Cardiac muscle cell (in vitro differentiated cells and primary cell): Measurements from ENCODE around the gene ZNF69. TPM values are rescaled to one million over a fixed set of nuclear protein-coding genes. Genes with fewer than 3 reads are reported as not detected.
A peak's percentile ranks its signal among the peaks of the same experiment; 100 is the strongest.
"Not testable (repeated sequence)": the region's sequence is repeated elsewhere in the genome, so short reads cannot be mapped to it uniquely, and the experiment has no call there.

Experiments used
- DNase-seq, 2 donors: peaks; one replicate each; pipeline versions ENCODE4 v3.0.0 to v3.0.0-alpha.2; 2010 to 2017; ENCODE audit warnings: low read depth in 1 of 2, low spot score in 1 of 2
- H3K27ac ChIP-seq: fragments of 200-600 bp; sonication (generic); 2 replicates; pipeline ENCODE4 v1.5.1; 2016
- H3K27me3 ChIP-seq: fragments of 200-600 bp; sonication (generic); 2 replicates; pipeline ENCODE4 v1.6.0; 2016; ENCODE audit warnings: control low read depth
- H3K36me3 ChIP-seq: fragments of 200-600 bp; sonication (generic); 2 replicates; pipeline ENCODE4 v1.5.1; 2016; ENCODE audit warnings: control low read depth
- H3K4me1 ChIP-seq: fragments of 200-600 bp; sonication (generic); 2 replicates; pipeline ENCODE4 v1.8.1; 2017; ENCODE audit warnings: low read depth, mild to moderate bottlenecking, mixed run types
- H3K4me3 ChIP-seq: fragments of 200-600 bp; sonication (generic); 2 replicates; pipeline ENCODE4 v1.5.1; 2016; ENCODE audit warnings: mild to moderate bottlenecking
- H3K9me3 ChIP-seq: fragments of 200-600 bp; sonication (generic); 2 replicates; pipeline ENCODE4 v1.5.1; 2017; ENCODE audit warnings: low read depth, mild to moderate bottlenecking, control low read depth
- CTCF ChIP-seq: IDR thresholded peaks from 2 replicates; pipeline ENCODE4 v1.5.1; 2012; ENCODE audit warnings: low read depth, mild to moderate bottlenecking, low read length
- polyA plus RNA-seq: library from polyadenylated mRNA; unstranded; fragments of >200 nt; fragmentation: Nextera tagmentation; extraction: Ambion mirVana; gene quantifications from 2 replicates; pipeline ENCODE4 v1.2.1, GENCODE V29; 2016
- total RNA-seq: library from RNA; depleted of rRNA; stranded (reverse); fragments of >200 nt; gene quantifications from 2 replicates; pipeline ENCODE4 v1.2.3, GENCODE V29; 2016

The ZNF69 gene
- total and polyA plus RNA-seq, 2 experiments from 2014 or later = 13.6 to 19.2 TPM

- no peak for TF ChIP-seq CTCF
- no peak for DNase-seq
- H3K27me3 ChIP-seq = no peaks in the 10 kb centered on the region
These were observed 5.0 kb upstream of the ZNF69 start for GRCh38 chr19:11882606-11883005.

GRCh38 chr19:11887234-11887610 is 360 bp upstream of the ZNF69 start:
- H3K27ac ChIP-seq = peak overlapping the region; percentile 94
- DNase-seq = no peak
- no peaks in the 10 kb centered on the region for H3K27me3 ChIP-seq
- peak overlapping the region; percentile 40 for H3K4me3 ChIP-seq
- no peaks in the 10 kb centered on the region for H3K9me3 ChIP-seq
- peaks cover 31% of the 10 kb centered on the region for H3K4me1 ChIP-seq
- TF ChIP-seq CTCF = no peak
- no peaks in the 10 kb centered on the region for H3K36me3 ChIP-seq

More at GRCh38 chr19:11882606-11883005, 5.0 kb upstream of the ZNF69 start:
- Histone ChIP-seq H3K36me3 (no peaks in the 10 kb centered on the region), H3K27ac (no peak overlapping the region), H3K9me3 (no peaks in the 10 kb centered on the region), H3K4me1 (peaks cover 4% of the 10 kb centered on the region), H3K4me3 (no peak overlapping the region)

GRCh38 chr19:11889901-11890300 is 2.3 kb downstream of the ZNF69 start:
- not testable (repeated sequence) for H3K36me3 ChIP-seq, H3K4me3 ChIP-seq
- DNase-seq = peak; percentile 58 to 69

GRCh38 chr19:11890634-11891033 is 3.1 kb downstream of the ZNF69 start:
- no peak for DNase-seq
- H3K9me3 ChIP-seq = no peaks in the 10 kb centered on the region
- no peak for TF ChIP-seq CTCF
- no peak overlapping the region for H3K4me3 ChIP-seq
- H3K36me3 ChIP-seq = no peaks in the 10 kb centered on the region
- peak overlapping the region; percentile 94 for H3K27ac ChIP-seq
- no peaks in the 10 kb centered on the region for H3K27me3 ChIP-seq
- H3K4me1 ChIP-seq = peaks cover 31% of the 10 kb centered on the region

More at GRCh38 chr19:11889901-11890300, 2.3 kb downstream of the ZNF69 start:
- H3K27me3 ChIP-seq, H3K9me3 ChIP-seq: not testable (repeated sequence)
- H3K4me1 ChIP-seq = peaks cover 31% of the 10 kb centered on the region
- peak overlapping the region; percentile 94 for H3K27ac ChIP-seq

DNA sequence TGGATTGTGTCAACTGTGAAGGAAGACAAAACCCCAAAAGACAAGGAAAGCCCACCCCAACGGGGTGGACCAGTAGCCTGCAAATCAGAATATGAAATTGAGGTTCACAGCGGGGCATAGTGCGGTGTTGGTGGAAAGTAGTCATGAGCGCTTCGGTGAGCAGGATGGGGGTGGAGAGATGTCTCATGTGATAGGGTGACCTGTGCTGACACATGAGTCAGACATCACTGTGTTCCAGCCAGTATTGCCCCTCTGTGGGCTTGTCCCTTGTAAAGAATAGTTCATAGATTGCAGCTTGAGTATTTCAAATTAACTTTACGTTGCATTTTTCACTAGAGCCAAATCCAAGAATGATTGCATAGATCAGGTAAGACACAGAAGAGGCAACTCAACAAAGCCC is 7.3 kb downstream of the ZNF69 start:
- no peaks in the 10 kb centered on the region for H3K9me3 ChIP-seq

GRCh38 chr19:11902228-11902627 is 14.6 kb downstream of the ZNF69 start:
- no peak overlapping the region for H3K27ac ChIP-seq
- no peaks in the 10 kb centered on the region for H3K4me1 ChIP-seq
- TF ChIP-seq CTCF = no peak
- no peak overlapping the region for H3K4me3 ChIP-seq
- no peaks in the 10 kb centered on the region for H3K27me3 ChIP-seq
- peaks cover 14% of the 10 kb centered on the region for H3K9me3 ChIP-seq
- peaks cover 22% of the 10 kb centered on the region for H3K36me3 ChIP-seq
- no peak for DNase-seq

More for the DNA sequence above, 7.3 kb downstream of the ZNF69 start:
- no peak for TF ChIP-seq CTCF
- no peak overlapping the region for H3K4me3 ChIP-seq
- DNase-seq = no peak
- H3K4me1 ChIP-seq = peaks cover 10% of the 10 kb centered on the region
- H3K27me3 ChIP-seq = no peaks in the 10 kb centered on the region
- no peaks in the 10 kb centered on the region for H3K36me3 ChIP-seq
- no peak overlapping the region for H3K27ac ChIP-seq
